Neural cell (in vitro differentiated cells): ENCODE measurements around the gene AFTPH.
"Not testable (repeated sequence)": the region's sequence is repeated elsewhere in the genome, so short reads cannot be mapped to it uniquely, and the experiment has no call there.

Experiments
- EP300 ChIP-seq: fragments of 450-650 bp; conservative IDR thresholded peaks from 2 replicates; pipeline ENCODE4 v1.6.1; 2014; ENCODE audit warnings: antibody characterized with exemption, mild to moderate bottlenecking, moderate library complexity; ENCODE audit not compliant: poor library complexity, severe bottlenecking
- EZH2 ChIP-seq: fragments of 200-600, 300-800 bp; shearing (Covaris generic), sonication (generic); IDR thresholded peaks from 2 replicates; pipeline ENCODE4 v1.6.1; 2014; ENCODE audit warnings: antibody characterized with exemption, low read length, borderline replicate concordance, mild to moderate bottlenecking; ENCODE audit not compliant: insufficient read depth, poor library complexity, severe bottlenecking
- MXI1 ChIP-seq: fragments of 450-650 bp; conservative IDR thresholded peaks from 2 replicates; pipeline ENCODE4 v1.6.1; 2014; ENCODE audit warnings: antibody characterized with exemption, mild to moderate bottlenecking; ENCODE audit not compliant: poor library complexity, severe bottlenecking
- TAF1 ChIP-seq: IDR thresholded peaks from 2 replicates; pipeline ENCODE4 v1.6.1; 2012; ENCODE audit warnings: low read depth
- TF ChIP-seq, protein P1 (sequence below): fragments of 450-650 bp; IDR thresholded peaks from 2 replicates; pipeline ENCODE4 v1.5.1; 2014; ENCODE audit warnings: antibody characterized with exemption, mild to moderate bottlenecking, moderate library complexity; ENCODE audit not compliant: poor library complexity, severe bottlenecking

DNA sequence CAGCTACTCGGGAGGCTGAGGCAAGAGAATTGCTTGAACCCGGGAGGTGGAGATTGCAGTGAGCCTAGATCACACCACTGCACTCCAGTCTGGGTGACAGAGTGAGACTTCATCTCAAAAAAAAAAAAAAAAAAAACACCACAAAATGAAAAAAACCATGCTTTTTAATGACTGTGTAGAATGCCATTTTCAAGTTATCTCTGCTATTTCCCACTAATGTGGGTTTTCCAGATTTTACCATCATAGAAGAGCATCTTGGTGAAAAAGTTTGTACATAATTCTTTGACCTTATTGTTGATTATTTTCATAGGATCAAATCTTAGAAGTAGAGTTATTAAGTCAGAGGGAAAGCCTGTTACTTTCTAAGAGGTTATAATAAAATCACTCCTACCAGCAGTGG is 6.8 kb downstream of the AFTPH start:
- TF ChIP-seq, protein P1, sequence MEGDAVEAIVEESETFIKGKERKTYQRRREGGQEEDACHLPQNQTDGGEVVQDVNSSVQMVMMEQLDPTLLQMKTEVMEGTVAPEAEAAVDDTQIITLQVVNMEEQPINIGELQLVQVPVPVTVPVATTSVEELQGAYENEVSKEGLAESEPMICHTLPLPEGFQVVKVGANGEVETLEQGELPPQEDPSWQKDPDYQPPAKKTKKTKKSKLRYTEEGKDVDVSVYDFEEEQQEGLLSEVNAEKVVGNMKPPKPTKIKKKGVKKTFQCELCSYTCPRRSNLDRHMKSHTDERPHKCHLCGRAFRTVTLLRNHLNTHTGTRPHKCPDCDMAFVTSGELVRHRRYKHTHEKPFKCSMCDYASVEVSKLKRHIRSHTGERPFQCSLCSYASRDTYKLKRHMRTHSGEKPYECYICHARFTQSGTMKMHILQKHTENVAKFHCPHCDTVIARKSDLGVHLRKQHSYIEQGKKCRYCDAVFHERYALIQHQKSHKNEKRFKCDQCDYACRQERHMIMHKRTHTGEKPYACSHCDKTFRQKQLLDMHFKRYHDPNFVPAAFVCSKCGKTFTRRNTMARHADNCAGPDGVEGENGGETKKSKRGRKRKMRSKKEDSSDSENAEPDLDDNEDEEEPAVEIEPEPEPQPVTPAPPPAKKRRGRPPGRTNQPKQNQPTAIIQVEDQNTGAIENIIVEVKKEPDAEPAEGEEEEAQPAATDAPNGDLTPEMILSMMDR = not testable (repeated sequence)
- not testable (repeated sequence) for TF ChIP-seq EP300, EZH2, TAF1, MXI1
